GM12891 (cell line): ENCODE measurements around the gene PRKAG1.

Source experiments
- PAX5 ChIP-seq: IDR thresholded peaks from 2 replicates; pipeline ENCODE4 v1.6.1; 2011; ENCODE audit warnings: low read length, moderate library complexity, mild to moderate bottlenecking; ENCODE audit not compliant: insufficient read depth, severe bottlenecking
- POLR2A ChIP-seq: IDR thresholded peaks from 2 replicates; pipeline ENCODE4 v1.6.1; 2011; ENCODE audit warnings: low read depth, low read length, control low read depth
- POLR2AphosphoS5 ChIP-seq: IDR thresholded peaks from 2 replicates; pipeline ENCODE4 v1.6.1; 2011; ENCODE audit warnings: low read depth, low read length, control low read depth
- TAF1 ChIP-seq: IDR thresholded peaks from 2 replicates; pipeline ENCODE4 v1.6.1; 2011; ENCODE audit warnings: low read depth, low read length, control low read depth

GRCh38 chr12:48961331-48961730 lies 57.2 kb downstream of the PRKAG1 start:
- TF ChIP-seq POLR2A (no peak), POLR2AphosphoS5 (no peak), TAF1 (no peak), PAX5 (no peak)
